Measurements from ENCODE around the gene LIFR.

GRCh38 chr5:38593959-38594358, 37.5 kb upstream of the LIFR start:
- no peak for TF ChIP-seq EZH2 (IDR thresholded peaks at IDR 0.05; ENCODE audit: low read length, unreplicated experiment)
- TF ChIP-seq, protein P1, sequence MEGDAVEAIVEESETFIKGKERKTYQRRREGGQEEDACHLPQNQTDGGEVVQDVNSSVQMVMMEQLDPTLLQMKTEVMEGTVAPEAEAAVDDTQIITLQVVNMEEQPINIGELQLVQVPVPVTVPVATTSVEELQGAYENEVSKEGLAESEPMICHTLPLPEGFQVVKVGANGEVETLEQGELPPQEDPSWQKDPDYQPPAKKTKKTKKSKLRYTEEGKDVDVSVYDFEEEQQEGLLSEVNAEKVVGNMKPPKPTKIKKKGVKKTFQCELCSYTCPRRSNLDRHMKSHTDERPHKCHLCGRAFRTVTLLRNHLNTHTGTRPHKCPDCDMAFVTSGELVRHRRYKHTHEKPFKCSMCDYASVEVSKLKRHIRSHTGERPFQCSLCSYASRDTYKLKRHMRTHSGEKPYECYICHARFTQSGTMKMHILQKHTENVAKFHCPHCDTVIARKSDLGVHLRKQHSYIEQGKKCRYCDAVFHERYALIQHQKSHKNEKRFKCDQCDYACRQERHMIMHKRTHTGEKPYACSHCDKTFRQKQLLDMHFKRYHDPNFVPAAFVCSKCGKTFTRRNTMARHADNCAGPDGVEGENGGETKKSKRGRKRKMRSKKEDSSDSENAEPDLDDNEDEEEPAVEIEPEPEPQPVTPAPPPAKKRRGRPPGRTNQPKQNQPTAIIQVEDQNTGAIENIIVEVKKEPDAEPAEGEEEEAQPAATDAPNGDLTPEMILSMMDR (conservative IDR thresholded peaks at IDR 0.05; ENCODE audit: low read depth, low read length): no peak
- no peak for TF ChIP-seq EZH2phosphoT487 (IDR thresholded peaks at IDR 0.05; ENCODE audit: borderline replicate concordance, low read length)

Data from PC-3 (cell line).